NCI-H2029 treated with DMSO at 0.1 percent for 48 hours (cell line): Measurements from ENCODE around the gene CAMK1G.
A peak's percentile ranks its signal among the peaks of the same experiment; 100 is the strongest.

Experiments
- DNase-seq: peaks from one replicate; lab custom pipeline; 2025; lab: John Stamatoyannopoulos, UW

The CAMK1G gene

GRCh38 chr1:209635850-209636249 is 52.3 kb downstream of the CAMK1G start:
- no peak for DNase-seq

- no peak for DNase-seq
Observed at GRCh38 chr1:209641832-209642172, 58.3 kb downstream of the CAMK1G start.

GRCh38 chr1:209642816-209643215 is 59.3 kb downstream of the CAMK1G start:
- no peak for DNase-seq

- no peak for DNase-seq
Observed at GRCh38 chr1:209643285-209644020, 59.9 kb downstream of the CAMK1G start.

GRCh38 chr1:209645574-209646452 is 62.3 kb downstream of the CAMK1G start:
- no peak for DNase-seq

GRCh38 chr1:209646558-209646957 is 63.0 kb downstream of the CAMK1G start:
- DNase-seq: no peak

- DNase-seq: no peak
Observed at GRCh38 chr1:209647156-209647555, 63.6 kb downstream of the CAMK1G start.

- no peak for DNase-seq
Observed at GRCh38 chr1:209648346-209648745, 64.8 kb downstream of the CAMK1G start.

GRCh38 chr1:209648931-209649776 is 65.6 kb downstream of the CAMK1G start:
- DNase-seq: no peak

- DNase-seq: no peak
Observed at GRCh38 chr1:209650454-209650853, 66.9 kb downstream of the CAMK1G start.

- no peak for DNase-seq
Observed at GRCh38 chr1:209651138-209651587, 67.6 kb downstream of the CAMK1G start.

- DNase-seq: no peak
Observed at GRCh38 chr1:209652121-209652735, 68.7 kb downstream of the CAMK1G start, which contains the start of gene LAMB3. TSS of gene LAMB3 (minus strand) at chr1:209652425. CDS start at chr1:209650944, 1,481 bp downstream.

- peak; percentile 72 for DNase-seq
Observed at GRCh38 chr1:209652873-209653401, 69.4 kb downstream of the CAMK1G start.

GRCh38 chr1:209653915-209654351 is 70.4 kb downstream of the CAMK1G start:
- no peak for DNase-seq

GRCh38 chr1:209655411-209656231 is 72.1 kb downstream of the CAMK1G start:
- no peak for DNase-seq

GRCh38 chr1:209657140-209657879 is 73.8 kb downstream of the CAMK1G start:
- no peak for DNase-seq

GRCh38 chr1:209657918-209658317 is 74.4 kb downstream of the CAMK1G start:
- DNase-seq: no peak

- DNase-seq: no peak
Observed at GRCh38 chr1:209659909-209660308, 76.4 kb downstream of the CAMK1G start.

GRCh38 chr1:209661071-209661470 is 77.6 kb downstream of the CAMK1G start:
- DNase-seq: no peak

GRCh38 chr1:209662879-209663327 is 79.4 kb downstream of the CAMK1G start:
- DNase-seq: no peak
